Chondrocyte (in vitro differentiated cells): ENCODE data around the gene ACER3. TPM values are rescaled to one million over a fixed set of nuclear protein-coding genes. Genes with fewer than 3 reads are reported as not detected.

Experiments used
- DNase-seq: peaks from one replicate; pipeline ENCODE4 v3.0.0; 2021; ENCODE audit warnings: mixed read lengths, low spot score
- H3K27ac Mint-ChIP-seq: one replicate; pipeline ENCODE4 v1.8.0; 2021; ENCODE audit warnings: mild to moderate bottlenecking, moderate library complexity, mixed read lengths; ENCODE audit not compliant: unreplicated experiment
- H3K27me3 Mint-ChIP-seq: 2 replicates; pipeline ENCODE4 v1.8.0; 2021; ENCODE audit warnings: low read depth, mixed read lengths
- H3K36me3 Mint-ChIP-seq: 2 replicates; pipeline ENCODE4 v1.8.0; 2021; ENCODE audit warnings: low read depth, mixed read lengths
- H3K4me1 Mint-ChIP-seq: 2 replicates; pipeline ENCODE4 v1.8.0; 2021; ENCODE audit warnings: low read depth, mild to moderate bottlenecking, mixed read lengths
- H3K4me3 Mint-ChIP-seq: one replicate; pipeline ENCODE4 v1.8.0; 2021; ENCODE audit warnings: mild to moderate bottlenecking, moderate library complexity, mixed read lengths; ENCODE audit not compliant: unreplicated experiment
- H3K9me3 Mint-ChIP-seq: 2 replicates; pipeline ENCODE4 v1.8.0; 2021; ENCODE audit warnings: low read depth, mixed read lengths
- total RNA-seq: library from RNA; stranded (reverse); gene quantifications from 3 replicates; pipeline ENCODE4 v1.2.1, GENCODE V29; 2021
- TF ChIP-seq, protein P1 (sequence below): fragments of 200-600 bp; sonication (generic); IDR thresholded peaks from 2 replicates; pipeline ENCODE4 v1.5.0; 2021; ENCODE audit warnings: antibody characterized with exemption, mild to moderate bottlenecking, moderate library complexity

Gene ACER3
- total RNA-seq, 1 donor from 2014 or later, result 17.9 TPM

DNA sequence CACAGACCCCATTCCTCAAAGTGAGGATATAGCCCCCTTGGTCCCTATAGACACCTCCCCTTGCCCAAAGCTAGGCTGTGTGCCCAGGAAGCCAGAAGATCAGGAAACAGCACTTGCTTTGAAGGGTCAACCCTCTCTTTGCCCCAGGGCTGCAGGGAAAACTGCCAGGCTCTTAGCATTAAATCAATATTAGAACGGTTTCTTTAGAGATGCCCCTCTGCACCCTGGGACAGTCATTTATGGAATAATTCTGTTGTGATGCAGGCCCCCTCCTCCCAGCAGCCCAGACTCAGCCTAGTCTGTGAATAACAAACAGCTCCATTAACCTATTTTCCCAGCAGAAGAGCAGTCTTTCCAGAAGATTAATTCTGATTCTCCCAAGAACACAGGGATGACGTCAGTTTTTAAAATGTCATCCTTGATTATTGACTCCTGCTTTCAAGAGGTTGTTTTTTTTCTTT is 194.4 kb downstream of the ACER3 start:
- no peaks in the 10 kb centered on the region for H3K27me3 Mint-ChIP-seq
- H3K27ac Mint-ChIP-seq, result no peak overlapping the region
- peaks cover 2% of the 10 kb centered on the region for H3K36me3 Mint-ChIP-seq
- no peaks in the 10 kb centered on the region for H3K4me1 Mint-ChIP-seq
- H3K4me3 Mint-ChIP-seq, result no peak overlapping the region
- TF ChIP-seq, protein P1, sequence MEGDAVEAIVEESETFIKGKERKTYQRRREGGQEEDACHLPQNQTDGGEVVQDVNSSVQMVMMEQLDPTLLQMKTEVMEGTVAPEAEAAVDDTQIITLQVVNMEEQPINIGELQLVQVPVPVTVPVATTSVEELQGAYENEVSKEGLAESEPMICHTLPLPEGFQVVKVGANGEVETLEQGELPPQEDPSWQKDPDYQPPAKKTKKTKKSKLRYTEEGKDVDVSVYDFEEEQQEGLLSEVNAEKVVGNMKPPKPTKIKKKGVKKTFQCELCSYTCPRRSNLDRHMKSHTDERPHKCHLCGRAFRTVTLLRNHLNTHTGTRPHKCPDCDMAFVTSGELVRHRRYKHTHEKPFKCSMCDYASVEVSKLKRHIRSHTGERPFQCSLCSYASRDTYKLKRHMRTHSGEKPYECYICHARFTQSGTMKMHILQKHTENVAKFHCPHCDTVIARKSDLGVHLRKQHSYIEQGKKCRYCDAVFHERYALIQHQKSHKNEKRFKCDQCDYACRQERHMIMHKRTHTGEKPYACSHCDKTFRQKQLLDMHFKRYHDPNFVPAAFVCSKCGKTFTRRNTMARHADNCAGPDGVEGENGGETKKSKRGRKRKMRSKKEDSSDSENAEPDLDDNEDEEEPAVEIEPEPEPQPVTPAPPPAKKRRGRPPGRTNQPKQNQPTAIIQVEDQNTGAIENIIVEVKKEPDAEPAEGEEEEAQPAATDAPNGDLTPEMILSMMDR, result no peak
- DNase-seq, result no peak
- peaks cover 5% of the 10 kb centered on the region for H3K9me3 Mint-ChIP-seq

- Mint-ChIP-seq H3K27me3 (peaks cover 2% of the 10 kb centered on the region), H3K9me3 (peaks cover 5% of the 10 kb centered on the region), H3K4me3 (no peak overlapping the region), H3K36me3 (peaks cover 2% of the 10 kb centered on the region), H3K27ac (no peak overlapping the region), H3K4me1 (no peaks in the 10 kb centered on the region)
- TF ChIP-seq, protein P1, result no peak
- no peak for DNase-seq
Measured at GRCh38 chr11:77055913-77056312, 195.2 kb downstream of the ACER3 start.

GRCh38 chr11:77056814-77057402 is 196.2 kb downstream of the ACER3 start:
- DNase-seq, result no peak
- H3K9me3 Mint-ChIP-seq, result peaks cover 5% of the 10 kb centered on the region
- H3K27me3 Mint-ChIP-seq, result peaks cover 2% of the 10 kb centered on the region
- H3K36me3 Mint-ChIP-seq, result peaks cover 2% of the 10 kb centered on the region
- no peaks in the 10 kb centered on the region for H3K4me1 Mint-ChIP-seq
- TF ChIP-seq, protein P1, result no peak
- H3K27ac Mint-ChIP-seq, result no peak overlapping the region
- H3K4me3 Mint-ChIP-seq, result no peak overlapping the region

DNA sequence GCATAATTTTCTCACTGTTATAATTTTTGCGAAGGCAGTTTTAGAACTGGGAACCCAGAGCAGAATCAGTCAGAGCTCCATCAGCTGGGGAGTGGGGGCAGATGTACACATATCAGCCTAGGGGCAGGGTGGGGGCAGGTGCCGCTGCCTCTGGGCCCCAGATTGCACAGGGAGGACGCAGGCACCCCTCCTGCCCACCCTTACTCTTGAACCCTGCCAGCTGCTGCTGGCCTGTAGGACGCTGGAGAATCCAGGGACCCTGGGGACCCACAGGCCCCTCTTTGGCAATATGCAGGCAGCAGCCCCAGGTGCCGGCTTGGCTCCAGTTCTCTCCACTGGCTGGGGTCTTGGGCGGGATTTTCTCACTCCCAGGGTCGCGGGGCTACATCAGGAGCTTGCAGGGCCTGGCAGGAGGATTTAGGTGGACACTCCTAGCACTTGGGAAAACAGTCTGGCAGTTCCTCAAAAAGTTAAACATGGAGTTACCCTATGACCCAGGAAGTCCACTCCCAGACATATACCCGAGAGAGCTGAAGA is 197.3 kb downstream of the ACER3 start:
- peaks cover 2% of the 10 kb centered on the region for H3K36me3 Mint-ChIP-seq
- peaks cover 5% of the 10 kb centered on the region for H3K9me3 Mint-ChIP-seq
- no peak overlapping the region for H3K27ac Mint-ChIP-seq
- TF ChIP-seq, protein P1, result no peak
- H3K4me3 Mint-ChIP-seq, result no peak overlapping the region
- H3K27me3 Mint-ChIP-seq, result peaks cover 2% of the 10 kb centered on the region
- H3K4me1 Mint-ChIP-seq, result no peaks in the 10 kb centered on the region
- DNase-seq, result no peak

DNA sequence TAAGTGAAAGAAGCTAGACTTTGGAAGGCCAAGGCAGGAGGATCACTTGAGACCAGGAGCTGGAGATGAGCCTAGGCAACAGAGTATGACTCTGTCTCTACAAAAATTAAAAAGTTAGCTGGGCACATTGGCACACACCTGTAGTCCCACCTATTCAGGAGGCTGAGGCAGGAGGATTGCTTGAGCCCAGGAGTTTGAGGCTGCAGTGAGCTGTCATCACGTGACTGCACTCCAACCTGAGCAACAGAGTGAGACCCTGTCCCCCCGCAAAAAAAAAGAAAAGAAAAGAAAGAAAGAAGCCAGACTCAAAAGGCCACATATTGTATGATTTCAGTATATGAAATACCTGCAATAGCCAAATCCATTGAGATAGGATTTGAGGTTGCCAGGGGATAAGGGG is 198.2 kb downstream of the ACER3 start:
- no peak overlapping the region for H3K4me3 Mint-ChIP-seq
- TF ChIP-seq, protein P1, result no peak
- H3K9me3 Mint-ChIP-seq, result peaks cover 5% of the 10 kb centered on the region
- DNase-seq, result no peak
- H3K27me3 Mint-ChIP-seq, result peaks cover 2% of the 10 kb centered on the region
- no peak overlapping the region for H3K27ac Mint-ChIP-seq
- no peaks in the 10 kb centered on the region for H3K4me1 Mint-ChIP-seq
- H3K36me3 Mint-ChIP-seq, result peaks cover 2% of the 10 kb centered on the region
